Measurements from ENCODE around the gene SLC2A9.

Gene SLC2A9

GRCh38 chr4:9880406-9881197 is 140.7 kb downstream of the SLC2A9 start:
- DNase-seq, result no peak

GRCh38 chr4:9877123-9877522 is 144.2 kb downstream of the SLC2A9 start:
- DNase-seq, result no peak

GRCh38 chr4:9875516-9875915 is 145.8 kb downstream of the SLC2A9 start:
- no peak for DNase-seq

GRCh38 chr4:9874385-9874784 is 146.9 kb downstream of the SLC2A9 start:
- DNase-seq, result no peak

GRCh38 chr4:9870165-9870790 is 151.0 kb downstream of the SLC2A9 start:
- no peak for DNase-seq

- DNase-seq, result no peak
Measured at GRCh38 chr4:9867751-9868425, 153.4 kb downstream of the SLC2A9 start.

- DNase-seq, result no peak
Measured at GRCh38 chr4:9866931-9867330, 154.4 kb downstream of the SLC2A9 start.

GRCh38 chr4:9861561-9861960 is 159.7 kb downstream of the SLC2A9 start:
- no peak for DNase-seq

GRCh38 chr4:9859810-9860209 is 161.5 kb downstream of the SLC2A9 start:
- no peak for DNase-seq

- DNase-seq, result no peak
Measured at GRCh38 chr4:9849538-9849920, 171.8 kb downstream of the SLC2A9 start.

GRCh38 chr4:9847968-9848748 is 173.1 kb downstream of the SLC2A9 start:
- no peak for DNase-seq

GRCh38 chr4:9845791-9846493 is 175.4 kb downstream of the SLC2A9 start:
- no peak for DNase-seq

- no peak for DNase-seq
Measured at GRCh38 chr4:9841072-9841471, 180.2 kb downstream of the SLC2A9 start.

GRCh38 chr4:9835430-9835829 is 185.9 kb downstream of the SLC2A9 start:
- no peak for DNase-seq

- DNase-seq, result no peak
Measured at GRCh38 chr4:9833421-9833820, 187.9 kb downstream of the SLC2A9 start.

- DNase-seq, result no peak
Measured at GRCh38 chr4:9832640-9833039, 188.7 kb downstream of the SLC2A9 start.

- DNase-seq, result no peak
Measured at GRCh38 chr4:9826551-9826950, 194.7 kb downstream of the SLC2A9 start.

- DNase-seq, result no peak
Measured at GRCh38 chr4:9825049-9825448, 196.2 kb downstream of the SLC2A9 start.

GRCh38 chr4:9820343-9820742 is 201.0 kb downstream of the SLC2A9 start:
- DNase-seq, result no peak

- no peak for DNase-seq
Measured at GRCh38 chr4:9816285-9816684, 205.0 kb downstream of the SLC2A9 start.

GRCh38 chr4:9812501-9813340 is 208.6 kb downstream of the SLC2A9 start:
- no peak for DNase-seq

GRCh38 chr4:9811806-9812205 is 209.5 kb downstream of the SLC2A9 start:
- no peak for DNase-seq

All from activated naive CD4-positive, alpha-beta T cell treated with anti-CD3 and anti-CD28 coated beads, Interleukin-2, amount 50 U/mL, for 16 hours (primary cell).